Measurements from ENCODE around the gene FLOT1. TPM values are rescaled to one million over a fixed set of nuclear protein-coding genes. Genes with fewer than 3 reads are reported as not detected.

The FLOT1 gene
- total and polyA plus RNA-seq, 2 of the 13 experiments (the other 11 are each of a cell fraction or from before 2014, with no cell fraction given): 82.3 to 130 TPM

- TF ChIP-seq KDM4B (CRISPR knock-in tag; IDR thresholded peaks at IDR 0.05) (peak; percentile 43; the same call in 1 of the 2 replicates), THAP8 (CRISPR knock-in tag; IDR thresholded peaks at IDR 0.05; ENCODE audit: borderline replicate concordance) (no peak), THAP11 (CRISPR knock-in tag; IDR thresholded peaks at IDR 0.05) (peak; percentile 85), ZSCAN31 (CRISPR knock-in tag; IDR thresholded peaks at IDR 0.05; ENCODE audit: low read depth) (peak; percentile 88), HOXA7 (CRISPR knock-in tag; IDR thresholded peaks at IDR 0.05) (no peak), SRY (CRISPR knock-in tag; IDR thresholded peaks at IDR 0.05) (no peak), ELF4 (CRISPR knock-in tag; IDR thresholded peaks at IDR 0.05; ENCODE audit: borderline replicate concordance) (0 out of 2 replicates have a peak, but pooled peaks have one; percentile 52), CBX2 (IDR thresholded peaks at IDR 0.05; ENCODE audit: low read depth, low read length) (no peak), CBX2 (CRISPR knock-in tag; IDR thresholded peaks at IDR 0.05; ENCODE audit: low read depth) (no peak), ZNF275 (CRISPR knock-in tag; IDR thresholded peaks at IDR 0.05; ENCODE audit: borderline replicate concordance) (0 out of 2 replicates have a peak, but pooled peaks have one; percentile 58), SNRNP70 (IDR thresholded peaks at IDR 0.05; ENCODE audit: low read depth, low read length) (no peak), GTF2F1 (IDR thresholded peaks at IDR 0.05; ENCODE audit: low read length) (no peak), CEBPB (IDR thresholded peaks at IDR 0.05; ENCODE audit: borderline replicate concordance, low read depth, low read length) (no peak), ZZZ3 (CRISPR knock-in tag; IDR thresholded peaks at IDR 0.05; ENCODE audit: borderline replicate concordance) (0 out of 2 replicates have a peak, but pooled peaks have one; percentile 20), ZNF274 (CRISPR knock-in tag; IDR thresholded peaks at IDR 0.05) (no peak; the same call in 1 of the 2 replicates), SATB2 (CRISPR knock-in tag; IDR thresholded peaks at IDR 0.05) (no peak), CREM (IDR thresholded peaks at IDR 0.05) (0 out of 2 replicates have a peak, but pooled peaks have one; percentile 36), CREM (CRISPR knock-in tag; IDR thresholded peaks at IDR 0.05) (no peak; the same call in 1 of the 2 replicates), KLF13 (CRISPR knock-in tag; IDR thresholded peaks at IDR 0.05) (no peak), GLI4 (CRISPR knock-in tag; IDR thresholded peaks at IDR 0.05; ENCODE audit: borderline replicate concordance) (no peak; the same call in 1 of the 2 replicates), PRDM10 (CRISPR knock-in tag; IDR thresholded peaks at IDR 0.05; ENCODE audit: low read depth) (0 out of 2 replicates have a peak, but pooled peaks have one; percentile 60), MBNL3 (CRISPR knock-in tag; conservative IDR thresholded peaks at IDR 0.05) (no peak), ZNF616 (CRISPR knock-in tag; IDR thresholded peaks at IDR 0.05; ENCODE audit: low read depth) (0 out of 2 replicates have a peak, but pooled peaks have one; percentile 37)
These were observed 21.1 kb downstream of the FLOT1 start (continued) for GRCh38 chr6:30721198-30722024.
